ENCODE results near the gene XPNPEP3.

GRCh38 chr22:40958299-40958698 lies 101.4 kb downstream of the XPNPEP3 start:
- TF ChIP-seq CTCF (IDR thresholded peaks at IDR 0.05; ENCODE audit: low read length) (no peak), EZH2 (IDR thresholded peaks at IDR 0.05; ENCODE audit: borderline replicate concordance, low read length) (no peak)
